GM23248 (cell line): ENCODE results near the gene PLEKHG2. TPM values are rescaled to one million over a fixed set of nuclear protein-coding genes. Genes with fewer than 3 reads are reported as not detected.
A peak's percentile ranks its signal among the peaks of the same experiment; 100 is the strongest.

Experiments
- DNase-seq: peaks from one replicate; pipeline ENCODE4 v3.0.0-alpha.2; 2015
- H2AFZ ChIP-seq: fragments of 200-600 bp; sonication (generic); 2 replicates; pipeline ENCODE4 v1.6.1; 2016; ENCODE audit warnings: antibody characterized with exemption
- H3F3A ChIP-seq: fragments of 200-600 bp; sonication (generic); 2 replicates; pipeline ENCODE4 v1.6.1; 2016; ENCODE audit warnings: mild to moderate bottlenecking, antibody characterized with exemption, mixed run types; ENCODE audit not compliant: insufficient read depth
- H3K27ac ChIP-seq: fragments of 200-600 bp; sonication (generic); 2 replicates; pipeline ENCODE4 v1.5.1; 2016; ENCODE audit warnings: mild to moderate bottlenecking
- H3K27me3 ChIP-seq: fragments of 200-600 bp; sonication (generic); replicated peaks from 2 replicates; pipeline ENCODE4 v1.6.1; 2016; ENCODE audit warnings: mild to moderate bottlenecking; ENCODE audit not compliant: insufficient read depth
- H3K36me3 ChIP-seq: fragments of 200-600 bp; sonication (generic); 2 replicates; pipeline ENCODE4 v1.6.1; 2016; ENCODE audit warnings: low read depth, mild to moderate bottlenecking
- H3K4me1 ChIP-seq: fragments of 200-600 bp; sonication (generic); 2 replicates; pipeline ENCODE4 v1.6.1; 2016; ENCODE audit warnings: mild to moderate bottlenecking; ENCODE audit not compliant: insufficient read depth
- H3K4me2 ChIP-seq: fragments of 200-600 bp; sonication (generic); one replicate; pipeline ENCODE4 v1.6.1; 2016; ENCODE audit warnings: mild to moderate bottlenecking; ENCODE audit not compliant: unreplicated experiment
- H3K4me3 ChIP-seq: fragments of 200-600 bp; sonication (generic); 2 replicates; pipeline ENCODE4 v1.5.1; 2016; ENCODE audit warnings: mild to moderate bottlenecking
- H3K79me2 ChIP-seq: fragments of 200-600 bp; sonication (generic); 2 replicates; pipeline ENCODE4 v1.6.1; 2016; ENCODE audit warnings: mild to moderate bottlenecking; ENCODE audit not compliant: insufficient read depth
- H3K9ac ChIP-seq: fragments of 200-600 bp; sonication (generic); 2 replicates; pipeline ENCODE4 v1.6.1; 2016; ENCODE audit warnings: mild to moderate bottlenecking
- H3K9me2 ChIP-seq: fragments of 200-600 bp; sonication (generic); 2 replicates; pipeline ENCODE4 v1.6.1; 2016; ENCODE audit warnings: mixed run types, mild to moderate bottlenecking, moderate library complexity; ENCODE audit not compliant: insufficient read depth
- H3K9me3 ChIP-seq: fragments of 200-600 bp; sonication (generic); one replicate; pipeline ENCODE4 v1.6.1; 2017; ENCODE audit warnings: low read depth
- H4K20me1 ChIP-seq: fragments of 200-600 bp; sonication (generic); 2 replicates; pipeline ENCODE4 v1.6.0; 2016; ENCODE audit not compliant: insufficient read depth
- EZH2 ChIP-seq: fragments of 200-600 bp; sonication (generic); IDR thresholded peaks from 2 replicates; pipeline ENCODE4 v1.6.1; 2018; ENCODE audit warnings: antibody characterized with exemption, mild to moderate bottlenecking; ENCODE audit not compliant: insufficient read depth, poor library complexity, severe bottlenecking
- EZH2phosphoT487 ChIP-seq: fragments of 200-600 bp; sonication (generic); IDR thresholded peaks from 2 replicates; pipeline ENCODE4 v1.6.1; 2018; ENCODE audit warnings: antibody characterized with exemption, moderate library complexity, mild to moderate bottlenecking, low read depth; ENCODE audit not compliant: insufficient read depth
- WGBS, 2 experiments: methylation state at CpG; one replicate each; pipeline ENCODE4 v1.1.6; 2015 to 2017; ENCODE audit warnings: low lambda C conversion rate in 2 of 2, low coverage in 1 of 2; ENCODE audit errors: missing lambda C conversion rate in 2 of 2; 5-methylcytosine and 5-hydroxymethylcytosine counted together
- in situ Hi-C: fragments of 300-500 bp; cut with MboI; formaldehyde crosslinking; loops from 2 replicates; pipeline ENCODE4 v1.15.0; 2020
- polyA plus RNA-seq: library from polyadenylated mRNA; unstranded; fragments of >200 nt; fragmentation: Nextera tagmentation; extraction: Ambion mirVana; gene quantifications from 2 replicates; pipeline ENCODE4 v1.2.1, GENCODE V29; 2016
- total RNA-seq: library from RNA; depleted of rRNA; stranded (reverse); fragments of >200 nt; shearing (Covaris generic); gene quantifications from 2 replicates; pipeline ENCODE4 v1.2.3, GENCODE V29; 2014

PLEKHG2 gene
- total and polyA plus RNA-seq, 2 experiments from 2014 or later, result 12.0 to 12.2 TPM

DNA sequence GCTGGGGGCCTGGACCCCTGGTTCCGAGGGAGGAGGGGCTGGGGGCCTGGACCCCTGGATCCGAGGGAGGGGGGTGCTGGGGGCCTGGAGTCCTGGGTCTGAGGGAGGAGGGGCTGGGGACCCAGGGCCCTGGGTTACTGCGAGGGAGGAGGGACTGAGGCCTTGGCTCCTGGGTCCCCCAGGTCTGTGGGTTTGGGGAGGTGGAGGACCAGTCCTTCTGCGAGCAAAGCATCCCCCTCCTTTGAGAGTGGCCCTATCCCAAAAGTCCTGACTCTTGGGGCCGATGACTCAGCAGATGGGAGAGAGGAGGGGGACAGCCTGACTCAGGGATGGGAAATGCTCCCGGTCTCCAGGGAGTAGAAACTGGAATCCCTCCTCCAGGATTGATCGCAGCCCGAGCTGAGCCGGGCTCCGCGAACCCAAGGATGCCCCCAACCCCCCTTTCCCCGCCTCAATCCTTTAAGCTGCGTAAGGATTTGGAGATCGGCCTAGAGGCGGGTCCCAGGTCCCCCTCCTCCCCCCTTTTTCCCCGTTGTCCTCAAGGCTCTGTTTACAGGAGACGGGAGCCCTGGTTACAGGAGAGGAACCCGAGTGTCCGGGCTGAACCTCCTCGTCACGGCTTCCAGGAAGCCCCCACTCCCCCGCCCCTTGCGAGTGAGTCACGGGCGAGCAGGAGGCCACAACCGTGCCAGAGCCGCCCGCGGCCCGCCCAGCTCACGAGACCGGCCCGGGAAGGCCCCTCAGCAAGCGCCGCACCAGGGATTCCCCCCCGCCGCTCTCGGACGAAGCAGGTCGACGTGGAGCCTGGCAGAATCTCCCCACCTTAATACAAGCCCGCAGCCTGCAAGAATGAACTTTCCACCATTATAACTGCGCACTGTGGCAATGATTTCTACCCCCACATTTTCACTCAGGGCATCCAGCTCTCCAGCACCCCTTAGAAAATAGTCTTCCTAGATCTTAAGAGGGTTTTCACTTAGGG lies 8.8 kb upstream of the PLEKHG2 start:
- no peak for TF ChIP-seq EZH2phosphoT487
- no peak for TF ChIP-seq EZH2
- H3K4me2 ChIP-seq, result peak overlapping the region; percentile 92
- H3K27ac ChIP-seq, result peak overlapping the region; percentile 99
- peak; percentile 100 for DNase-seq
- no peaks in the 10 kb centered on the region for H3K27me3 ChIP-seq
- H2AFZ ChIP-seq, result no peak overlapping the region
- peaks cover 19% of the 10 kb centered on the region for H3K79me2 ChIP-seq
- H3F3A ChIP-seq, result peaks cover 39% of the 10 kb centered on the region
- no peaks in the 10 kb centered on the region for H4K20me1 ChIP-seq
- H3K9me2 ChIP-seq, result no peaks in the 10 kb centered on the region
- peak overlapping the region; percentile 72 for H3K4me3 ChIP-seq
- no peaks in the 10 kb centered on the region for H3K9me3 ChIP-seq
- in situ Hi-C loops, result no loop called here
- 1 to 2% methylated on average over 29 to 43 of the region's 43 CpGs for WGBS, 2 experiments
- H3K36me3 ChIP-seq, result peaks cover 8% of the 10 kb centered on the region; the same call in 1 of the 2 replicates
- H3K4me1 ChIP-seq, result peaks cover 37% of the 10 kb centered on the region
- H3K9ac ChIP-seq, result peak overlapping the region; percentile 96

- peaks cover 38% of the 10 kb centered on the region for H3F3A ChIP-seq
- H4K20me1 ChIP-seq, result no peaks in the 10 kb centered on the region
- DNase-seq, result peak; percentile 30
- no peaks in the 10 kb centered on the region for H3K27me3 ChIP-seq
- H3K9me3 ChIP-seq, result no peaks in the 10 kb centered on the region
- H3K4me2 ChIP-seq, result peak overlapping the region; percentile 82
- no peaks in the 10 kb centered on the region for H3K9me2 ChIP-seq
- in situ Hi-C loops, result no loop called here
- 88 to 91% methylated on average over 17 of the region's 17 CpGs for WGBS, 2 experiments
- no peak overlapping the region for H2AFZ ChIP-seq
- H3K36me3 ChIP-seq, result peaks cover 11% of the 10 kb centered on the region; the same call in 1 of the 2 replicates
- H3K79me2 ChIP-seq, result peaks cover 23% of the 10 kb centered on the region
- H3K27ac ChIP-seq, result peak overlapping the region; percentile 96
- H3K9ac ChIP-seq, result peak overlapping the region; percentile 97; the same call in 1 of the 2 replicates
- H3K4me1 ChIP-seq, result peaks cover 35% of the 10 kb centered on the region
- TF ChIP-seq EZH2phosphoT487 (no peak), EZH2 (no peak)
- no peak overlapping the region for H3K4me3 ChIP-seq
Measured at GRCh38 chr19:39405261-39405957, 7.1 kb upstream of the PLEKHG2 start.

DNA sequence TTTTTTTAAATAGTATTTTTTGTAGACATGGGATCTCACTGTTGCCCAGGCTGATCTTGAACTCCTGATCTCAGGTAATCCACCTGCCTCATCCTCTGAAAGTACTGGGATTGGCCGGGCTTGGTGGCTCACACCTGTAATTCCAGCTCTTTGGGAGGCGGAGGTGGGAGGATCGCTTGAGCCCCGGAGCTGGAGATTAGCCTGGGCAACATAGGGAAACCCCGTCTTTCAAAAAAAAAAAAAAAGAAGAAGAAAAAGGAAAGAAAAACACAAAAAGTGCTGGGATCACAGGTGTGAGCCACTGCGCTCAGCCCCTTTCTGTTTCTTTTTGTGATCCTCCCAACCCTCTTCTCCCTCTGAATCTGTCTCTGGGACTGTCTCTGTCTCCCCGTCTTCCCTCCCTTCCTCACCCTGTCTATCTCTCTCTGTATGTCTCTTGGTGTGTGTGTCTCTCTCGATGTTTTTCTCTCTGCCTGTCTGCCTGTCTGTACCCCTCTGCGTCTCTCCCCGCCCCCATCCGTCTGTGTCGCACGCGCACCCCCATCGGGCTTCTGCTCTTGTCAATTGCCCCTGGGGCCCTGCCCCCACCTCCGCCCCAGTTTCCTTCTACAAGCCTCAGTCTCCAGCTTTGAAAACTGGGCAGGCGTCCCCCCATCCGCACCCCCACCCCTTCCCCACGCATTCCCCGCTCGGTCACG lies 6.4 kb upstream of the PLEKHG2 start:
- peak; percentile 67 for DNase-seq
- Histone ChIP-seq H3K27ac (peak overlapping the region; percentile 96), H3K79me2 (peaks cover 23% of the 10 kb centered on the region), H4K20me1 (no peaks in the 10 kb centered on the region), H3K9ac (peak overlapping the region; percentile 97), H3K36me3 (peaks cover 11% of the 10 kb centered on the region; the same call in 1 of the 2 replicates), H2AFZ (peak overlapping the region; percentile 50), H3K4me3 (peak overlapping the region; percentile 87), H3K9me2 (no peaks in the 10 kb centered on the region), H3K4me1 (peaks cover 40% of the 10 kb centered on the region), H3K27me3 (no peaks in the 10 kb centered on the region), H3K4me2 (peak overlapping the region; percentile 82), H3F3A (peaks cover 38% of the 10 kb centered on the region), H3K9me3 (no peaks in the 10 kb centered on the region)
- 8 to 10% methylated on average over 14 to 22 of the region's 22 CpGs for WGBS, 2 experiments
- TF ChIP-seq EZH2phosphoT487, result no peak
- no peak for TF ChIP-seq EZH2
- in situ Hi-C loops, result no loop called here
